Stimulated activated CD4-positive, alpha-beta T cell treated with anti-CD3 and anti-CD28 coated beads, Interleukin-2, amount 100 ng/mL, for 48 hours (primary cell): ENCODE data around the gene CENPS.
"Not testable (repeated sequence)": the region's sequence is repeated elsewhere in the genome, so short reads cannot be mapped to it uniquely, and the experiment has no call there.

Source experiments
- DNase-seq, 2 donors: peaks; one replicate each; pipeline ENCODE4 v3.0.0-alpha.2; 2020

CENPS gene

DNA sequence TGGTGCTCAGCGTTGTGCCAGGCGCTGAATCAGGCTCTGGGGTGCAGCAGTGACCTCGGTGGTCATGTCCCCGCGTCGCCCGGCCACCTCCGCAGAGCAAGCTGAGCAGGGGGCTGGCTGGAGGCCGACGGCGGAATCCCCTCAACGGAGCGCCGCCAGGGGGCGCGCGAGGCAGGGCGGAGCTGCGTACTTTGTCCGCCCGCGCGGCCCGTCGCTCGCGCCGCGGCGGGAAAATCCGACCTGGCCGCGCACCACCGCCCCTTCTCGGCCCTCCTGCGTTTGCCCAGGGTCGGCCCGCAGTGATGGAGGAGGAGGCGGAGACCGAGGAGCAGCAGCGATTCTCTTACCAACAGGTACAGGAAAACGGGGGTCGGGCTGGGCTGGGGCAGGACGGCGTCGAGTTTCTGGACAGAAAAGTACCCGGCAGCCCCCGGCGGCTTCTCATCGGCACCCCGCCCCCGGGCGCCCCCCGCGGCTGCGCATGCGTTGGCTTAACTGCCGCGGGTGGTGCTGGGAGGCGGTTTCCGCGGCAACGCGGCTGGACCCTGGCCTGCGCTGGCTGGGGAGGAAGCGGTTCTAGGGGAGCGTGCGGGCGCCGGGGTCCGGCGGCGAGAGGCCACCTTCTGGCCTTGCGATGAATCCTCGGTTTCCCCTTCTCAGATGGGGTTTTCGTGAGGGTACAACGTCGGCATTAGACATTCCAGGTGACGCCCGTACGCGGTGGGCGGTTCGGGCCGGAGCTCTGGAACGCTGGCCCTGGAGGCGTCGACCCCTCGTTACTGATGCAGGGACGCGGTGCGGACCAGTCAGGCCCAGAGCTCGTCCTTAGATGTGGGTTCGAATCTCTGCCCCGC is at the start of gene CENPS:
Gene CENPS (plus strand): TSS at position 218 of the 854 bp plus-strand sequence. CDS start 85 bp downstream, at position 303.
- peak; percentile 85 to 94 for DNase-seq

DNA sequence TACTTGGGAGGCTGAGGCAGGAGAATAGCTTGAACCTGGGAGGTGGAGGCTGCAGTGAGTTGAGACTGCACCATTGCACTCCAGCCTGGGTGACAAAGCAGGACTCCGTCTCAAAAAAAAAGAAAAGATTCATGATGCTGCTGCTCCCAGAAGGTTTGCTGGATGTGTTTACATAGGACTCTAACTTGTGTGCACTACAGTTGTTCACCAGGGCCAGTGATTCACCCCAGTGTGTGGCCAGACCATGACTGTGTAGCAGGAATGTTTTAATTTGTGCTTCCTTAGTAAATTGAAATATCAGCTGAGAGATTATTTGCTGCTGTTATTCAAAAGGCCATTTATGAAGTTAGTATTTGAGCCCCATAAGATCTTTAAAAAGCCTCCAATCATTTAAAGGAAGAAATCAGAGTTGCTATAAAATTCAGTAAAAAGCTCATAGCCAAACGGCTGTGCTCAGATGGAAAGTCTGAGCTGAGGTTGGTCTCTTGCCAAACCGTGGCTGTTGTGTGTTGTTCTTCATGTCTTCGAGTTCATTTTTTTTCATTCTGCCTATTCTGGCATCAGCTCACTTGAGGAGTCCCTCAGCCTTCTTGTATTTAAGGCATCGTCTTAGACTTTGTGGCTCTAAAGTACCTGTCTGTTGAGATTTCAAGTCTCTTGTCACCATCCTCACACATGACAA is 49.5 kb upstream of the CENPS start:
- DNase-seq: no peak

- no peak for DNase-seq
Observed at GRCh38 chr1:10383630-10384029, 46.6 kb upstream of the CENPS start.

GRCh38 chr1:10384219-10384618 is 46.0 kb upstream of the CENPS start:
- DNase-seq: no peak

DNA sequence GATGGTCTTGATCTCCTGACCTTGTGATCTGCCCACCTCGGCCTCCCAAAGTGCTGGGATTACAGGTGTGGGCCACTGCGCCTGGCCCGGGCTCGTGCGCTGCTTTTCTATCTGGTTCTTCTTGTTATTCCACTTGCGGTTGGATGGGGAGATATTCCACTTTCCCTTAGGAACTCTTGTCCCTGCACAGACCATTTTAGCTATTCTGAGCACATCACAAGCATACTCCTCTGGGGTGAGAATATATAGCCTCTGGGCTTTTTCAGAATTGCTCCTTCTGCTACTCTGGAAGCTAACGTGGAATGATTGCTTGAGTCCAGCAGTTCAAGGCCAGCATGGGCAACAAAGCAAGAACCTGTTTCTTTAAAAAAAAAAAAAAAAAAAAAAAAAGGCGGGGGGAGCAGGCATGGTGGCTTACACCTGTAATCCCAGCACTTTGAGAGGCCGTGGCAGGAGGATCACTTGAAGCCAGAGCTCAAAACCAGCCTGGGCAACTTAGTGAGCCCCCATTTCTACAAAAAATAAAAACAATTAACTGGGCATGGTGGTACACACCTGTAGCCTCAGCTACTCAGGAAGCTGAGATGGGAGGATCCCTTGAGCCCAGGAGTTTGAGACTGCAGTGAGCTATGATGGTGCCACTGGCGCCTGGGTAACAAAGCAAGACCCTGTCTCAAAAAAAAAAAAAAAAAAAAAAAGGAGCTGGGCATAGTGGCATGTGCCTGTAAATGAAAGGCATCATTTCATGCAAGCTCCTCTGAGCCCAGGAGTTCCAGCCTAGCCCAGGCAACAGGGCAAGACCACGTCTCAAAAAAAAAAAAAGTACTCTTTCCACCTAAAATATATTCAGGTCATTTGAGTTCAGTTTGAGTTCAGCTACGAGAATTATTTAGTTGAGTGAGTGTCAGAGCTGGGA is 43.2 kb upstream of the CENPS start:
- DNase-seq: no peak

DNA sequence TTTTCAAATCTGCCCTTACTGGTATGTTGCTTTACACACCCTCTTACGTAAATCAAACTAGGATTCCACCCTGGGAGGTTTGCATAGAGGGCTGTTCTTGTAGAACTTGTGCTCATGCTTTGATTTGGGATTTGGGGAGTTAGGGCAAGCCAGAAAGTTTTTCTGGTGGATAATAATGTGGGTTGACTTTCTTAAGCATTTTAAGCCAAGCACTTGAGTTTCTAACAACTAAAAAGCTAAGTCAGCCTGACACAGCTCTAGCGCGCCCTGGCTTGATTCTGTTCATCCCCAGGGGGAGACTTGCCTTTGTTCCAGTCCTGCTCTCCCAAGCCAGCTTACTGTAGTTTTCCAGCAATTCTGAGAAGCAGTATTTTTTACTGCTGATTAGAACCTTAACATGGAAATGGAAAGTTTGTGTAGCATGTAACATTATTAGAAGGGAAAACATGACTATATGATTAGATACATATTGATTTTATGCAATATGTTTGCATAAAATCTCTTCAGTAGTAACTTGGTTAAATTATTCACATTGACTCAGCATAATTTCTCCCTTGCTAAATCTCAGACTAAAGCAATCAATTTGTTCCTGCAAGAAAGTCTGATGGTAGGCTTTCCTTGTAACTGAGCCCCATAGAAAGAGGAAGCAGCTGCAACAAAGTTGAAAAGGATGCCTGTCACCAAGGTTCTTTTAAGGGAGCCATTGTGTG is 42.4 kb upstream of the CENPS start:
- no peak for DNase-seq

DNA sequence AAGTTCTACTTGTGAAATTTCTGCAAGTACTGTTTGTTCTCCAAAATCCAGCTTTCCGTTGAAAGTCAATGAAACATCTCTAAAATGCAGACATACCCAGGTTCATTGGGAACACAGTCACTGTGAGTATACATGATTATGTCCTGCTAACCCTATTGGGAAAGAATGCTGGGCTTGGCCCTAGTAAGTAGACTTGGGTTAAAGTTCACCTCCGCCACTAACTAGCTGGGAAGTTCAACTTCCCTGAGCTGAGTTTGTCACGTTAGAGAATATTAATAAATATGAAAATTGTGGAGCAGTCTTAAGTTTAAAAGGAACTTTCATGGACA is 41.9 kb upstream of the CENPS start:
- no peak for DNase-seq

DNA sequence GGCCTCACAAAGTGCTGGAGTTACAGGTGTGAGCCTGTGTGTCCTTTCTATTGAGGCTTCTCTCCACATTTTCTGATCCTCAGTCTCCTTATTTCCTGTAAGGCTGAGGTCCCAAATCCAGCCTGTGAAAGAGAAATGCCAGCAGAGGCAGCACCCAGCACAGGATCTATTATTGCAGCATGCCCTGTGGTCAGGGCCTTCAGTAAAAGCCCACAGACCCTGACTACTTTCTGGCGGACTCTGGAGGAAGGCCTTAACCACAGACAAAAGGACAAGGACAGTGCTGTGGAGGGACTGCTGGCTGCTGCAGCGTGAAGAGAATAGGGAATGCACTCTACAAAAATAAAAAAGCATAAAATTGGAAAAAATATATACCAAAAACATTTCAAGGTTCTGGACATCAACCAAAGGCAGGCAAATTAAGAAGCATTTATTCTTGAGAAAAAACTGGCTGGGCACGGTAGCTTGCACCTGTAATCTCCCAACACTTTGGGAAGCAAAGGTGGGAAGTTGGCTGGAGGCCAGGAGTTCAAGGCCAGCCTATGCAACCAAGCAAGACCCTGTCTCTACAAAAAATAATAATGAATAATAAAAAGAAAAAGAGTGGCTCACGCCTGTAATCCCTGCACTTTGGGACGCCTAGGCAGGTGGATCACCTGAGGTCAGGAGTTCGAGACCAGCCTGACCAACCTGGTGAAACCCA is 40.8 kb upstream of the CENPS start:
- no peak for DNase-seq

GRCh38 chr1:10396870-10397269 is 33.4 kb upstream of the CENPS start:
- no peak for DNase-seq

GRCh38 chr1:10398278-10398733 is 31.9 kb upstream of the CENPS start:
- DNase-seq: no peak

DNA sequence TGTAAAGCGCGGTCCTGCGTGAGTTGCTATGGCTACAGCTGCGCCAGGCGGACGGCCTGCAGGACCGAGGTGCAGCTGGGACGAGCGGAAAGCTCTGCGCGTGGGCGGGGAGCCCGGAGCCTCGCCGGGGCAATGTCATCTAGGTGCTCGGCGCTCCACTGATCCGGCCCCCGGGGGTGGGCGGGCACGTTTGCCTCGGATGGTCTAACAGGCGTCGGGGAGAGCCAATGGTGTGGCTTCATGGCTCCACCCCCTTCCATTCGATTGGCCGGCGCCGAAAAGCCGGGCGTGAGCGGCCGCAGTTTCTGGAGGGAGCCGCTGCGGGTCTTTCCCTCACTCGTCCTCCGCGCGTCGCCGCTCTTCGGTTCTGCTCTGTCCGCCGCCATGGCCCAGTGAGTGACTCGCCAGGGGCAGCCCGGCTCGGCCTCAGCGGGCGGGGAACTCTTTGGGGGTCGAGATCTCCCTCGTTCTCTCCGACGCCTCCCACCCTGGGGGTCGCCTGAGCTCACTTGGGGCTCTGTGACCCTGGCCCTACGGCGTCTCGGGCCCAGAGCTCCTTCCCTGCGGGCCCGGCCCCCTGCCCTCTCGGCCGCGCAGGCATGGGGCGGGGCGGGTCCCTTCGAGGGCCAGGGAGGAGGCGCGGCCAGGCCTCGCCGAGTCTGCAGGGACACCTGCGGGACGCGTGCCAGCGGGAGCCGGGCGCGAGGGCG is 31.3 kb upstream of the CENPS start, which contains the start of gene PGD:
Gene PGD (plus strand): TSS at position 331 of the 710 bp plus-strand sequence. CDS start 54 bp downstream, at position 385.
- peak; percentile 97 for DNase-seq

GRCh38 chr1:10399444-10399941 is 30.7 kb upstream of the CENPS start:
- DNase-seq: peak in 1 of 2 donors; percentile 6

- DNase-seq: no peak
Observed at GRCh38 chr1:10400013-10400412, 30.2 kb upstream of the CENPS start.

- no peak for DNase-seq
Observed at GRCh38 chr1:10401281-10401680, 29.0 kb upstream of the CENPS start.

DNA sequence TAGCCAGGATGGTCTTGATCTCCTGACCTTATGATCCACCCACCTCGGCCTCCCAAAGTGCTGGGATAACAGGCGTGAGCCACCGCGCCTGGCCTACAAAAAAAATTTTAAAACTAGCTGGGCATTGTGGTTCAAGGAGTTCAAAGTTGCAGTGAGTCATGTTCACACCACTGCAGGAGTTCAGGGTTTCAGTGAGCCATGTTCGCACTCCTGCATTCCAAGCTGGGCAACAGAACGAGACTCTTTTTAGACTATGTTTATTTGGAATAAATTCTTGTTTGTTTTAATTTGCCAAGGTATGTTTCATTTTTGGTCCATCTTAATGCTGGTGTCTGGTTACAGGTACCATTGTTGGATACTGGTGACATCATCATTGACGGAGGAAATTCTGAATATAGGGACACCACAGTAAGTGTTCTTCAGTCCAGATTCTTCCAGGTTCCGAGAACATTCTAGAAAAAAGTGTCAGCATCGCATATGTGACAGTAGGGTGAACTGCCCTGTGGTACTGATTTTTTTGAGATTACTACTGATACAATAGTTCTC is 27.4 kb upstream of the CENPS start:
- DNase-seq: no peak

GRCh38 chr1:10407201-10407600 is 23.0 kb upstream of the CENPS start:
- no peak for DNase-seq

GRCh38 chr1:10415211-10415930 is 14.9 kb upstream of the CENPS start:
- no peak for DNase-seq

- not testable (repeated sequence) for DNase-seq
Observed at GRCh38 chr1:10415967-10416366, 14.3 kb upstream of the CENPS start.

DNA sequence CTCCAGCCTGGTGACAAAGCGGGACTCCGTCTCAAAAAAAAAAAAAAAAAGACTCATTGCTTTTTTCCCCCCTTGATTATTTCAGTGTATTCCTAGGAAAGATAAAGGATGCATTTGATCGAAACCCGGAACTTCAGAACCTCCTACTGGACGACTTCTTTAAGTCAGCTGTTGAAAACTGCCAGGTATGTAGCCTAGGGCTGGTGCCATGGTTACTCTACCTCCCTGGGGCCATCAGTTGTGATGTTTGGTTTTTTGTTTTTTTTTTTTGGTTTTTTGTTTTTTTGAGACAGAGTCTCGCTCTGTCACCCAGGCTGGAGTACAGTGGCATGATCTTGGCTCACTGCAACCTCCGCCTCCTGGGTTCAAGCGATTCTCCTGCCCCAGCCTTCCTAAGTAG is 11.5 kb upstream of the CENPS start:
- DNase-seq: not testable (repeated sequence)

GRCh38 chr1:10419351-10419750 is 10.9 kb upstream of the CENPS start:
- DNase-seq: no peak
